IMR-90 (cell line): Measurements from ENCODE around the gene IKZF3. TPM values are rescaled to one million over a fixed set of nuclear protein-coding genes. Genes with fewer than 3 reads are reported as not detected.

Experiments
- ATAC-seq: fragments of 200-7000 bp; cut with Tn5 transposase; 2 replicates; pipeline ENCODE4 v1.9.1; 2020; ENCODE audit warnings: low read depth, mild to moderate bottlenecking, moderate library complexity
- BruUV-seq: library from RNA; stranded (reverse); fragments of 400-500 nt; replicated peaks from 2 replicates; lab custom pipeline; 2021; lab: Mats Ljungman, UMichigan
- CTCF ChIA-PET: fragments of 300-600 bp; formaldehyde crosslinking; extraction: SDS; loops from one replicate; lab custom pipeline; 2021; ENCODE audit warnings: antibody characterized with exemption; lab: Yijun Ruan, JAX
- POLR2A ChIA-PET: fragments of 300-600 bp; sonication (Branson Sonifier 250); formaldehyde crosslinking; loops from one replicate; lab custom pipeline; 2022; ENCODE audit warnings: antibody characterized with exemption; ENCODE audit not compliant: unreplicated experiment; lab: Charles Lee
- DNase-seq: peaks from one replicate; pipeline ENCODE4 v3.0.0; 2013
- H2AFZ ChIP-seq: replicated peaks from 2 replicates; pipeline ENCODE3; 2013; ENCODE audit warnings: low read length, mild to moderate bottlenecking; ENCODE audit not compliant: poor library complexity
- H2AK5ac ChIP-seq: 2 replicates; pipeline ENCODE4 v1.6.1; 2013; ENCODE audit warnings: low read depth, low read length, inconsistent platforms
- H2AK9ac ChIP-seq: replicated peaks from 2 replicates; pipeline ENCODE3; 2013; ENCODE audit warnings: mild to moderate bottlenecking, low read depth, low read length, moderate library complexity; ENCODE audit not compliant: poor library complexity
- H2BK120ac ChIP-seq: 2 replicates; pipeline ENCODE4 v1.6.1; 2013; ENCODE audit warnings: low read depth, low read length, inconsistent platforms
- H2BK15ac ChIP-seq: 3 replicates; pipeline ENCODE4 v1.6.1; 2013; ENCODE audit warnings: low read depth, low read length, inconsistent platforms
- H2BK20ac ChIP-seq: 2 replicates; pipeline ENCODE4 v1.6.1; 2013; ENCODE audit warnings: low read depth, mild to moderate bottlenecking, inconsistent platforms, low read length, moderate library complexity
- H2BK5ac ChIP-seq: 2 replicates; pipeline ENCODE4 v1.6.1; 2013; ENCODE audit warnings: mild to moderate bottlenecking, low read depth, low read length, inconsistent platforms; ENCODE audit not compliant: poor library complexity, severe bottlenecking
- H3K14ac ChIP-seq: replicated peaks from 2 replicates; pipeline ENCODE4 v1.6.1; 2013; ENCODE audit warnings: low read depth, low read length, inconsistent platforms
- H3K18ac ChIP-seq: 2 replicates; pipeline ENCODE4 v1.6.1; 2013; ENCODE audit warnings: low read depth, low read length, control low read depth
- H3K23ac ChIP-seq: 2 replicates; pipeline ENCODE4 v1.6.1; 2013; ENCODE audit warnings: low read depth, low read length, inconsistent platforms
- H3K27ac ChIP-seq: 2 replicates; pipeline ENCODE4 v1.5.1; 2013; ENCODE audit warnings: mild to moderate bottlenecking, control low read depth, low read length; ENCODE audit not compliant: insufficient read depth
- H3K27me3 ChIP-seq: 2 replicates; pipeline ENCODE4 v1.6.1; 2013; ENCODE audit warnings: low read length; ENCODE audit not compliant: control insufficient read depth, insufficient read depth
- H3K36me3 ChIP-seq: 2 replicates; pipeline ENCODE4 v1.6.1; 2013; ENCODE audit warnings: low read length, mixed read lengths; ENCODE audit not compliant: control insufficient read depth, insufficient read depth
- H3K4ac ChIP-seq: 2 replicates; pipeline ENCODE4 v1.6.1; 2013; ENCODE audit warnings: low read depth, low read length, inconsistent platforms
- H3K4me1 ChIP-seq: 2 replicates; pipeline ENCODE4 v1.6.1; 2013; ENCODE audit warnings: low read length, mixed read lengths; ENCODE audit not compliant: control insufficient read depth, insufficient read depth
- H3K4me2 ChIP-seq: 2 replicates; pipeline ENCODE4 v1.6.1; 2013; ENCODE audit warnings: low read depth, mild to moderate bottlenecking, control low read depth, low read length, moderate library complexity
- H3K4me3 ChIP-seq: 2 replicates; pipeline ENCODE4 v1.5.1; 2013; ENCODE audit warnings: low read depth, mild to moderate bottlenecking, control low read depth, low read length, moderate library complexity; ENCODE audit not compliant: insufficient read depth
- H3K56ac ChIP-seq: 2 replicates; pipeline ENCODE4 v1.6.1; 2013; ENCODE audit warnings: low read length, inconsistent platforms; ENCODE audit not compliant: insufficient read depth; ENCODE audit errors: extremely low read depth
- H3K79me1 ChIP-seq, 2 experiments: 2 replicates each; pipeline ENCODE4 v1.6.1; 2013; ENCODE audit warnings: low read length in 2 of 2, inconsistent platforms in 1 of 2, low read depth in 1 of 2
- H3K9ac ChIP-seq: 2 replicates; pipeline ENCODE4 v1.6.1; 2013; ENCODE audit warnings: low read depth, low read length, control low read depth
- H3K9me1 ChIP-seq: 2 replicates; pipeline ENCODE4 v1.6.1; 2013; ENCODE audit warnings: low read length, inconsistent platforms; ENCODE audit not compliant: insufficient read depth
- H3K9me3 ChIP-seq: 2 replicates; pipeline ENCODE4 v1.6.1; 2013; ENCODE audit warnings: low read length; ENCODE audit not compliant: control insufficient read depth, insufficient read depth
- H4K20me1 ChIP-seq: 2 replicates; pipeline ENCODE4 v1.6.1; 2013; ENCODE audit warnings: low read length, inconsistent platforms; ENCODE audit not compliant: insufficient read depth
- H4K5ac ChIP-seq: 2 replicates; pipeline ENCODE4 v1.6.1; 2013; ENCODE audit warnings: mild to moderate bottlenecking, low read depth, low read length, control low read depth
- H4K8ac ChIP-seq, 2 experiments: 2 replicates each; pipeline ENCODE4 v1.6.1; 2013; ENCODE audit warnings: low read depth in 2 of 2, low read length in 2 of 2, control low read depth in 1 of 2, inconsistent platforms in 1 of 2
- H4K91ac ChIP-seq: 2 replicates; pipeline ENCODE4 v1.6.1; 2013; ENCODE audit warnings: low read depth, low read length, inconsistent platforms; ENCODE audit not compliant: insufficient read depth
- BHLHE40 ChIP-seq: fragments of 150-350 bp; IDR thresholded peaks from 2 replicates; pipeline ENCODE4 v1.6.1; 2016; ENCODE audit warnings: mild to moderate bottlenecking, low read depth, low read length
- MAFK ChIP-seq: IDR thresholded peaks from 2 replicates; pipeline ENCODE4 v1.6.1; 2012; ENCODE audit warnings: low read depth, low read length, improper control_type of control experiment
- MAZ ChIP-seq: IDR thresholded peaks from 2 replicates; pipeline ENCODE4 v1.6.1; 2012; ENCODE audit warnings: low read depth, mild to moderate bottlenecking, low read length, improper control_type of control experiment, moderate library complexity, borderline replicate concordance
- MXI1 ChIP-seq: IDR thresholded peaks from 2 replicates; pipeline ENCODE4 v1.6.1; 2012; ENCODE audit warnings: low read depth, mild to moderate bottlenecking, low read length, moderate library complexity, borderline replicate concordance
- NFE2L2 ChIP-seq: fragments of 150-350 bp; IDR thresholded peaks from 2 replicates; pipeline ENCODE4 v1.6.1; 2016; ENCODE audit warnings: low read depth, mild to moderate bottlenecking, low read length
- RCOR1 ChIP-seq: IDR thresholded peaks from 2 replicates; pipeline ENCODE4 v1.6.1; 2012; ENCODE audit warnings: mild to moderate bottlenecking, low read length, improper control_type of control experiment; ENCODE audit not compliant: insufficient replicate concordance
- SMC3 ChIP-seq: fragments of 150-350 bp; IDR thresholded peaks from 2 replicates; pipeline ENCODE4 v1.6.1; 2016; ENCODE audit warnings: low read depth, mild to moderate bottlenecking, antibody characterized with exemption, low read length, moderate library complexity
- WGBS, 2 experiments: methylation state at CpG; one replicate each; pipeline versions ENCODE4 v1.1.5 to v1.1.7; 2013; ENCODE audit warnings: missing lambda C conversion rate in 2 of 2; ENCODE audit not compliant: insufficient read length in 1 of 2; ENCODE audit errors: extremely low coverage in 2 of 2; 5-methylcytosine and 5-hydroxymethylcytosine counted together
- dilution Hi-C: fragments of 300-500 bp; cut with HindIII; formaldehyde crosslinking; loops from one replicate; pipeline ENCODE4 v1.14.3; 2018; ENCODE audit warnings: low sequenced_read_pairs; ENCODE audit not compliant: unreplicated experiment
- in situ Hi-C: fragments of 300-500 bp; cut with MboI; formaldehyde crosslinking; loops from 3 replicates; pipeline ENCODE4 v1.14.3; 2019; ENCODE audit warnings: low sequenced_read_pairs, inconsistent platforms, mixed read lengths
- intact Hi-C: fragments of 100-400 bp; cut with micrococcal nuclease; formaldehyde crosslinking; loops from 2 replicates; pipeline ENCODE4 v1.10.0; 2022
- polyA plus RNA-seq, 3 experiments: library from polyadenylated mRNA; depleted of rRNA; stranded (reverse); fragments of >200 nt; gene quantifications; 2 replicates each; pipeline ENCODE4 v1.2.3, GENCODE V29; 2012; ENCODE audit warnings: low replicate concordance in 1 of 3
- total RNA-seq: library from RNA; depleted of rRNA; stranded (reverse); fragments of >200 nt; gene quantifications from 2 replicates; pipeline ENCODE4 v1.2.3, GENCODE V29; 2012

IKZF3 gene
- total and polyA plus RNA-seq, 2 of the 4 experiments (the other 2 are of a cell fraction), result not detected

GRCh38 chr17:39717660-39718059 lies 146.5 kb downstream of the IKZF3 start:
- Histone ChIP-seq H4K5ac (no peak overlapping the region), H3K23ac (no peak overlapping the region), H3K4me3 (no peak overlapping the region), H2BK20ac (no peak overlapping the region), H2AK9ac (no peak overlapping the region), H2BK15ac (no peak overlapping the region), H3K4ac (no peak overlapping the region), H4K8ac (no peak overlapping the region), H3K14ac (no peak overlapping the region), H3K27me3 (no peaks in the 10 kb centered on the region), H4K20me1 (no peaks in the 10 kb centered on the region), H3K4me2 (no peak overlapping the region), H2BK120ac (no peak overlapping the region), H2BK5ac (no peak overlapping the region), H2AK5ac (no peak overlapping the region), H3K18ac (no peak overlapping the region), H3K4me1 (no peaks in the 10 kb centered on the region), H3K27ac (no peak overlapping the region), H3K36me3 (peaks cover 50% of the 10 kb centered on the region), H4K91ac (no peak overlapping the region), H3K9me3 (no peaks in the 10 kb centered on the region), H3K9me1 (no peaks in the 10 kb centered on the region), H3K9ac (no peak overlapping the region), H3K56ac (no peak overlapping the region), H3K79me1 (no peaks in the 10 kb centered on the region), H2AFZ (no peak overlapping the region)
- intact Hi-C loops (no loop called here), dilution Hi-C loops (no loop called here), in situ Hi-C loops (no loop called here)
- ATAC-seq, result no peak
- WGBS, 2 experiments, result 81% methylated on average over 4 of the region's 6 CpGs; no CpG with 5 or more reads in 1 of the 2 experiments
- POLR2A ChIA-PET, result no interaction called here
- no peak for DNase-seq
- TF ChIP-seq MXI1 (no peak), SMC3 (no peak), NFE2L2 (no peak), BHLHE40 (no peak), RCOR1 (no peak), MAZ (no peak), MAFK (no peak)
- CTCF ChIA-PET, result no interaction called here
- no TSS peak for BruUV-seq
